Retina (tissue), 1 donor: ENCODE results near the gene RSU1.

Experiments used
- DNase-seq: peaks from one replicate; pipeline ENCODE4 v3.0.0-alpha.2; 2016

Gene RSU1

DNA sequence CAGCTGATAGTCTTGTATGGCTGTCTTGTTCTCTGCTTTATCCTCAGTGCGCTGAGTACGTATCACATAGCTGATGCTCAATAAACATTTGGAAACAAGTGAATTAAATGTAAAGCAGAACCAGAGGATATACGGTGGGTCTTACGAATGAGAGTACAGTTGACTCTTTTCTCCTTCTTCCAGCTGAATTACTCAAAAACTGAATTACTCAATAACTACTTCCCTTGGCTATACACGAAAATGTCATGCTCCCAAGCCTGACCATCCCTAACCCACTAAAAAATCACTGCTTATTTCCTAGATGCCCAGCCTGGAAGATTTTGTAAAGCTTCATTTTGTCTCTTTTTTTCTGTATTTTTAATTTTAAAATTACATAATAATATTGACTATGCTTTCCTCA, 3.2 kb upstream of the RSU1 start:
- no peak for DNase-seq

DNA sequence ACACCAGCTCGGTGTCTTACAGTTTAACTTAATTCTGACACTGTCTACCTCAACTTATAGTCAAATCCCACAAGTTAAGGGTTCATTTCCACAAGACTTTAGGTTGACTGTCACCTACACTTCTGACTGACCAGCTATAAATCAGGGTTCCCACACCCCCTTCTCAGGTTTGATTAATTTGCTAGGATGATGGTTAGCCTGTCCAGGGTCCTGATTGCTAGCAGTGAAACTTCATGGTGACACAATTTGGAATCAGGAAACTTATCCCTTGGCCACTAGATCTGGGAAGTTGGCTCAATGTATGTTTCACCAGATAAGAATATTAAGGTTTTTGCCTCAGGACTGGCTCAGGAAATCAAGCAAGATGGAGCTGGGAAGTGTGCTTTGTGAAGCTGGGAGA, 2.8 kb upstream of the RSU1 start:
- DNase-seq = no peak

DNA sequence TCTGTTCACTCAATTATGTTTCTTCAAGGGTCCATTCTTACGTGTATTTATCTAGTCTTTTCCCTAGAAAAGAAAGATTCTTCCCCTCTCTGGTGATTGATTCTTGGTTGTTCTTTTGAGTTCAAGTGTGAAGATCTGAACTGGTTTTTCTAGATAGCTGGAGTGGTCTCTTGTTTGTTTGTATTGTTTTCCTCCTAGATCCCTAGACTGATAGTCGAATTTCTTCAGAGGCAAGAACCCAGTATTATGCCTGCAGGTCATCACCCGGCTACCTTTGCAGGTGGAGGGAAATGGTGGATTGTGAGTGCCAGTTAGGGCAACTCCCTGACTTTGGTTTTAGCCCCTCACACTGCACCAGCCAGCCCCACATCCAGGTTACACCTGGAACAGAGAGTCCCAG, 2.2 kb upstream of the RSU1 start:
- no peak for DNase-seq

DNA sequence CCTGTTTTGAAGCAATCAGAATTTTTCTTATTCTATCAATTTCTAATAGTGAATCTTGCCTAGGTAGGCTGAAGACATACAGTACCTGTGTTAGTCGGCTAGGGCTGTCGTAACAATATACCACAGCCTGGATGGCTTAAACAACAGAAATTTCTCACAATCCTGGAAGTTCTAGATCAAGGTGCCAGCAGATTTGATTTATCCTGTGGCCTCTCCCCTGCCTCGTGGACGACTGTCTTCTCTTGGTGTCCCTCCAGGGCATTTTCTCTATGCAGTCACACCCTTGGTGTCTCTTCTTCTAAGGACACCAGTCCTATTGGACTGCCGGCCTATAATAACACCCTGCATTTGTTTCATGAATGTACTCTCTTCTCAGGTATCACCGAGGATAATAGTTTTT, 1.8 kb upstream of the RSU1 start:
- no peak for DNase-seq

DNA sequence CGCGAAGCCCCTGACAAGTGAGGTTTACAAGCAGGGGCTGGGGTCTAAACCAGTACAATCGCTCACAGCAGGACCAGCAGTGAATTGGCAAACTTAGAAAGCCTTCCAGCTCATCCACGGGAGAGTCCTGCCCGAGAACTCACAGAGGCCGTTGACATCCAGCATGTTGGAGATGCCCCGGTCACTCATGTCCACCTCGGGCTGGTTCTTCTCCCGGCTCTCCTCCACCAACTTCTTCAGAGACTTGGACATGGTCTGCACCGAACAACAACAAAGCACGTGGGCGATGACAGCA, 447 bp downstream of the RSU1 start:
- no peak for DNase-seq

DNA sequence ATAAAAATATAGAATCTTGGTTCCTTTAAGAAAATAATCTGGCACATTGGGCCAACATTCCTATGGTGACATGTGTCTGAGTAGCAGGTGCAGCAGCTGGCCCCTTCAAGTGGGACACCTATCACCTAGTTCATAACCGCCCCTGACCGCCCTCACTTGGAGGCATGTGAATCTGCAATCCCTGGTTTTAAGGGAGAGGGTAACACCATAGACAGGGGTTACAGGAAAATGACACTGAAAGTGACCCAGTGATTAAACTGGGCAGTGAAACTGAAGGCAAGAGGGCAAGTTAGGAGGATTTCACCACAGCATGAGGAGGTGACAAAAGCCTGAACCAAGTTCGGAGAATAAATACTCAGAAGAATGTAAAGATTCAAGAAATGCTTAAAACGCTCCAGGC, 1.1 kb downstream of the RSU1 start:
- no peak for DNase-seq

DNA sequence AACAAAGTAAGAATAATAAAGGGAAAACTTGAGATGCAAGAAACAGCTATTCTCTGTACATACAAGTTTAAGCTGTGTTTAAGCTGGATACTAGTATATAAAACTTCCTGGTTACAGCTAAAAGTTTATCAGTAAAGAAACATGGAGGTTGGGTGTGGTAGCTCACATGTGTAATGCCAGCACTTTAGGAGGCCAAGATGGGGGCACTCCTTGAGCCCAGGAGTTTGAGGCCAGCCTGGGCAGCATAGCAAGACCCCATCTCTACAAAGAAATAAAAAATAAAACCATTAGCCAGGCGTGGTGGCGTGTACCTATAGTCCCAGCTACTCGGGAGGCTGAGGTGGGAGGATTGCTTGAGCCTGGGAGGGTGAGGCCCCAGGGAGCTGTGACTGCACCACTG, 3.2 kb downstream of the RSU1 start:
- DNase-seq = no peak

DNA sequence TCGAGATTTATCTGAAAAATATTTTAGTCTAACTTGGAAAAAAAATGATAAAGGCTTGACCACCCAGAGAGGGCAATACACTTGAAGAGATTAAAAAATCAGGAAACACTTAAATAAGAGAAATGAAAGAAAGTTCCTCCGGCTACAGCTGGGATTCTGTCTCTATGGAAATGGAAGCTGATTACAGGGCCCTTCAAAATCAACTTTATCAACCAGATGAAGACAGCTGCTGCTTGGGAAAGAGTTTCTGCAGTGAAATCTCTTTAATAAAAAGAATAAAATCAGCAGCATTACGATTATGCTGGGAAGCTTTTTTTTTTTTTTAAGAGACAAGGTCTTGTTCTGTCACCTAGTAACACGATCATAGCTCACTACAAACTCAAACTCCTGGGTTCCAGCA, 4.5 kb downstream of the RSU1 start:
- no peak for DNase-seq

DNA sequence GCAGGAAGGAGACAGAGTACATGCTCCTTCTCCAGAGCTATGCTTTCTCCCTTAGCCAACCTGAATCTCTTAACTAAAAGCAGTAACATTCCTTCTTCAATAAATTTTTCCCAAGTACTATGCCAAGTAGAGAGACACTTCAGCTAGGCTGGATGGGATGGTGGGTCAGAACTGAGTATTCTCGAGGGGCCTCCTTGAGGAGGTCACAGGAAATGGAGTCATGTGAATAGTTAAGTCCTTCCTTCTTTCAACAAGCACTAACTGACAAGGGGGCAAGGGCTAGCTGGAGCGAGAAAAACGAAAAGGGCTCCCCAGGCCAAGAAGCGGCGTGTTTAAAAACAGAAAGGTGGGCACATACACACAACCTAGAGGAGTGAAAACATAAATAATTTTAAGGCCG, 5.5 kb downstream of the RSU1 start:
- no peak for DNase-seq

DNA sequence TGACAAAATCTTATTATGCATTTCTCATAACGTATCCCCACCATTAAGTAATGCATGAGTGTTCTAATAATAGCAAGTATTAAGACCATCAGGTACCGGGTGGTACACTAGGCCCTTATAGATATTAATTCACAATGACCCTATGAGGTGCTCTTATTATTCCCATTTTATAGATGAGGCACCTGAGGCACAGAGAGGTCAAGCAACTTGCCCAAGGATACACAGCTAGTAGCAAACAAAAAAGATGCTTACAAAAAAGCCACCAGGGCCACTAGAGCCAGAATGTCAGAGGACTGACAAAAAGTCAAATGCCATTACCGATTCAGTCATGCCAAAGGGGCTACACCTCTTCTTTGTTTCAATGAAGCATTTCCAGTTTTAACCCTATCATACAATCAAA, 5.9 kb downstream of the RSU1 start:
- no peak for DNase-seq

DNA sequence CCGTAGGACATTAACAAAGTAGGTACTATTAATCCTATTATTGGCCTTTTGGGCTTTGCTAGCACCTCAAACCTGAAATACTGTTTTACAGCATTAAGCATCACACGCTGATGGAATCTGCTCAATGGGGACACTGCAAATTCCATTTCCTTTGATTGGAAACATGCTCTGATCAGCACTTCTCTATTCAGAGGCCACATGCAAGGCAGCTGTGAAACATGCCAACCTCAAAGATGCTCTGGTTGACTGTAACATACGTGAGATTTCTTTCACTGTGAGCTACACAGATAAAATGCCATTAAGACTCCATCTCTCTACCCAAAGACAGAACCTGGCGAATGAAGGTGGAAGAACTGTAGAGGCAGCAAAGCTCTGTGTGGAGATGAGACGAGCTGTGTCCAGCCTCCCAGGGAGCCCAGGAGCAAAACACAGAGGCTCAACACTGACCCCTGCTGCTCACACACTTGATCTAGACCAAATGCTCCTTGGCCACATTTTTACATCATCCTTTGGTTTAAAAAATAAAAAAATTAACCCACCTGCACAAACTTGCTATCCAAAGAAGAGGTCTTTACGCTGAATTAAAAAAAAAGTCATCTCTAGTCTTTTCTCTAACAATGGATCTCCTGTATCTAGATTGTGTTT, 8.0 kb downstream of the RSU1 start:
- DNase-seq = peak; percentile 17

DNA sequence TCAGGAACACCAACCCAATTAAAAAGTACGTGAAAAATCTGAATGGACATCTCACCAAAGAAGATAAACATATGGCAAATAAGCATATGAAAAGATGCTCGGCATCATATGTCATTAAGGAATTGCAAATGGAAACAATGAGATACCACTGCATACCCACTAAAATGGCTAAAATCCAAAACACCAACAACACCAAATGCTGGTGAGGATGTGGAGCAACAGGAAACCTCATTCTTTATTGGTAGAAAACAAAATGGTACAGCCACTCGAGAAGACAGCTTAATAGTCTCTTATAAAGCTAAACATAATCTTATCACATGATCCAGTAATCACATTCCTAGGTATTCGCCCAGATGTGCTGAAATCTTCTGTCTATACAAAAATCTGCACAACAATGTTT, 13.1 kb downstream of the RSU1 start:
- DNase-seq = no peak

DNA sequence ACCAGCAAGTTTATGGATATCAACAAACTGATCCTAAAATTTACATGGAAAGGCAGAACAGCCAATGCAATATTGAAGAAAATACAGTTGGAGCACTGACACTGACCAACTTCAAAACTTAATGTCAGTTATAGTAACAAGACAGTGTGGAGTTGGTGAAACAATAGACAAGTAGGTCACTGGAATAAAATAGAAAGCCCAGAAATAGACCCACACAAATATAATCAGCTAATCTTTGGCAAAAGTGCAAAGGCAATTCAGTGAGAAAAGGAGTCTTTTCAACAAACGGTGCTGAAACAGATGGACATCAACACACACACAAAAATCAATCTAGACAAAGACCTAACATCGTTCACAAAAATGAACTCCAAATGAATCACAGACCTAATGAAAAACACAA, 13.8 kb downstream of the RSU1 start:
- no peak for DNase-seq

DNA sequence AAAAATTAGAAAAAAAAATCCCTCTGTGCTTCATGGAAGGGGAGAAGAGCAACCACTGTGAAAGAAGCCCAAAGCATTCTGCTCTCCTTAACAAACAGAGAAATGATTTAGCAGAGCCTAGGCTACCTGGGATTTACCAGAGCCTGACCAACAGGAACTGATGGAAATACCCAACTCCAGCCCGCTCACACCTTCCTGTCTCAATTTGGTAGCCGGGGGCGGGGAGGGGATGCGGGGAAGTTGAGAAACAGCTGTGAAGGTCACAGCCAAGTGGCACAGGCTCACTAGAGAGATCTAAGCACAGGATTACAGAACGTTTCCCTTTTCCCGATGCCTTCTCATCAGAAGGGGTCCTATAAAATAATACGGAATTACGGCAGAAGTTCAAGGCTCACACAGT, 17.6 kb downstream of the RSU1 start:
- DNase-seq = no peak

DNA sequence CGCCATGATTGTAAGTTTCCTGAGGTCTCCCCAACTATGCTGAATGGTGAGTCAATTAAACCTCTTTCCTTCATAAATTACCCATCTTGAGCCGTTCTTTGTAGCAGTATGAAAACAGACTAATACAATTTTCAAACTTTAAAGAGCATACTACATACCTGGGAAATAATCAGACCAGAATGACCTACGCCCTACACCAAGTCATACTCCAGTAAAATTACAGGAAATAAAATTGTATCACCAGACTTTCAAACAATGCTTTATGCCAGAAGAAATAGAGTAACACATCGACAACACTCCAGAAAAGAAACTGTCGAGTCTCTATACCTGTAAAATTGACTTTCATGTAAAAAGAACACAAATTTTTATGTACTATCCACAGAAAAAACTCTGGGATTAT, 18.7 kb downstream of the RSU1 start:
- DNase-seq = no peak

DNA sequence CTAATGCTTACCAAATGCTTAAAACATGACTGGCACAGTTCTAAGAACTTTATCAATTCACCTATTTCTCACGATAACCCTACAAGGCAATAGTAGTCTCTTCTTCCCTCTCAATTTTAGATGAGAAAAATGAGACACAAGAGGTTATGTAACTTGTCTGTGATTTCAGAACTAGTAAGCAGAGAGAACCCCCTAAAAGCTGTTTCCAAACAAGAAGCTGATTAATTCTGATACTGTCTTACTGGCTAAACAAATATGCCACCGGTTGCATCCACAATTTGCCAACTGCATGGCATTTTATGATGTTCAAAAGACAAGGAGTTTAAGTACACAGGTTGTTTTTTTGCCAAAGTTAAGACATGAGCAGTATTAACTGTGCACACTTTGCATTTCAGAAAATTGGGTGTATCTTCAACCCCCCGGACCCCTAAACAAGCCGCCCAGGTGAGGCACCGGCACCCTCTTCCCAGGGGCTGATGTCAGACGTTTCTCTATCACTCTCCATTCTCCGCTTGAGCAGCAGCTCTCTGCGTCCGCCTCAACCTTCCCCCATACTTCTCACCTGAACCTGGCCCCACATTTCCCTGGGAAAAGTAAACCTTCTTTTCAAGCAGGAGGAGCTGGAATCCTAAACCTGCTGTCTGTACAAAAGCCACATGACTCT, 21.7 kb downstream of the RSU1 start:
- no peak for DNase-seq

DNA sequence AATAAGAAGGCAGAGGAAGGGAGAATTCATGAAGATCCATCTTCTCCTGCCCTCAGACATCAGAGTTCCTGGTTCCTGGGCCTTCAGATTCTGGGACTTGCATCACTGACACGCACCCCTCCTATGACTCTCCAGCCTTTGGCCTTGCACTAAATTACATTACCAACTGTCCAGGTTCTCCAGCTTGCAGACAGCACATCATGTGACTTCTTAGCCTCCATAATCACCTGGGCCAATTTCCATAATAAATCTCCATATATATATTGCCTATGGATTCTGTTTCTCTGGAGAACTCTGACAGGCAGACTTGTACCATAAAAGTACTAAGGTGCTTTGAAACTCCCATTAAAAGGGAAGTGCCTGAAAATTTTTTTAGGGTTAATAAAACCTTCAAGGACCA, 23.2 kb downstream of the RSU1 start:
- no peak for DNase-seq

DNA sequence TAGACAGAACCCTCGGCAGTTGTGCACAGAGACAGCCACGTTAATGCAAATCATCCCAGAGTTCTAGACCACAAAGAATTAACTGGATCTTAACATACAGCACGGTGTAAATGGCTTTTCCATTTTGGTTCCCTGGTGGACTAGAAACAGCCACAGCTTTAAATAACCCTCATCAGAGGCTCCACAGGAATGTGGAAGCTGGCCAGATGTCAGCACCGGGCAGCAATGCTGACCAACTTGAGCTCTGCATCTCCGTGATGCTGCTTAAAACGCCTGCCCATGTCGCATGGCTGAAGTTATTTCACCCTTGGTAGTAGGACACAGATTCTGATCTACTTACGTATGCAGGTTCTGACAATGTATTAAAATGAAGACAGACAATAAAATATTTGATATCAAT, 24.5 kb downstream of the RSU1 start:
- DNase-seq = no peak

DNA sequence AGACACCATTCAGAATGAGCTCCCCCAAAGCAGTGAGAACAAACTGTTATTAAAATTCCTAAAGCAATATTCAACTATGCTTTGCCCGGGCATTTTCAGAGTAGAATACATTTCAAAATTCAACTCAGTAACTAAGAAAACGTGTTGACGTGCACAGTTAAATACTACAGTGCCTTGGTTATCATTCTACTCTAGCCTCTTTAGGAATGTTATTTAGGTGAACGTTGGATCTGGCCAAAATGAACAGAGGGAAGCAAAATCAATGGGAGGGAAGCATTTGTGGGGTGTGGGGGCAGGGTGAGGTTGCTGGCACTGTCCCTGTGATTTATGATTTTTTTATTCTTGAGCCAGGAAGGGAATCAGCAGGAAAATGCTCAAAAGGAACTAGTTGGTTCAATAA, 27.5 kb downstream of the RSU1 start:
- no peak for DNase-seq

DNA sequence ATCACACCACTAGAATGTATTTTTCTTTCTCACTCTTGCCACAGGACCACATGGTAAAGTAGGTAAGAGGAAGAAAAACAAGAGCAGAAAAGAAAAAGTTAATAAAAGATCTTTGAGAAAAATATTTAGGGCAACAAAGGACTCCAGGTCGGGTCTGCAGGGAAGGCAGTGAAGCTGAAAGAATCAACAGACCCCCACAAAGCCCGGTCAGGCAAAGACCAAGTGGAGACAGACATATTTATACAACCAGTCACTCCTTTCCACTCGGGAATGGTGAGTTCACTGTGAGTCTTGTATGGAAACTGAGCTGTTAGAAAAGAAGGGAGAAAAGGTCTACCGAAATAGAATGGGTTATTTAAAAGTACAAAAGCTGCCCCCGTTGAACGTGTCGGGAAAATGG, 28.0 kb downstream of the RSU1 start:
- no peak for DNase-seq

DNA sequence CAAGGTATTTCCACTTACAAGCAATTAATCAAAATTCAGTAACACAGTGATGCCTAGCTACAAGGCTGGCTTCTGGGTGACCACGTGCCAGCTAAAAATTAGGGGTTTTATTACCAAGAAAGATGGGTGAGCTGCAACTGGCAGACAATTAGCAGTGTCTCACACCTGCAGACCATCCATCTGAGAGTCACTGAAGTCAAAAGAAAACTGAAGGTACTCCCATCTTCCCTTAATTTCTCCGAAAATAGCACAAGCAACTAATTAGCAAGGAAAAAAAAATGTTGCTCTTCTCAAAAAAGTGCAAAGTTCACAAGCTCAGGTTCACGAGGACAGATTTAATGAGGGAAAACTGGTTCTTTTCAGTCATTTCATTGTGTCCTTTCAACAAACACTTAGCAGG, 28.4 kb downstream of the RSU1 start:
- DNase-seq = no peak

DNA sequence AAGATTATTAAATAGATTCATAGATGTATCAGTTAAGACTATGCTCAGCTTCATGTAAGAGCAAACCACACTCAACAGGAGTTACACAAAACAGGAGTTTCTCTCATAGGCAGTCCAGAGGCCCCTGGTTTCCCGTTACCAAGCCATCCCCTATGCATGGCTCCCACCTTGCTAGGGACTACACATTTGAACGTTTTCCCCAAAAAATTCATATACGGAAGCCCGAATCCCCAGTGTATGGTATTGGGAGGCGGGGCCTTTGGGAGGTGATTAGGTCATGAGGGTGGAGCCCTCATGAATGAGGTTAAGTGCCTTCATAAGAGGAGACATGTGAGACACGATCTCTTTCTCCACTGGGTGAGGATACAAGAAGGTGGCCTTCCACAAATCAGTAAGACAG, 29.1 kb downstream of the RSU1 start:
- no peak for DNase-seq

DNA sequence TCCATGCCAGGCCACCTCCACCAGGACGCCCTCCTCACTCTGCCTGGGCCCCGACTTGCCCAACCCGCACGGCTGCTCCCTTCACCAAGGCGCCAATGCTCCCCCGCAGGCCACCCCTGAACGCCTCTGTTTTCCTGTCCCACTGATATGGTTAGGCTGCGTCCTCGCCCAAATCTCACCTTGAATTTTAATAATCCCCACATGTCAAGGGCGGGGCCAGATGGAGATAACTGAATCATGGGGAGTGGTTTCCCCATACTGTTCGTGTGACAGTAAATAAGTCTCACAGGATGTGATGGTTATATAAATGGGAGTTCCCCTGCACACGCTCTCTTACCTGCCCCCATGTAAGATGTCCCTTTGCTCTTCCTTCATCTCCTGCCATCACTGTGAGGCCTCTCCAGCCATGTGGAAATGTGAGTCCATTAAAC, 29.8 kb downstream of the RSU1 start:
- DNase-seq = no peak

DNA sequence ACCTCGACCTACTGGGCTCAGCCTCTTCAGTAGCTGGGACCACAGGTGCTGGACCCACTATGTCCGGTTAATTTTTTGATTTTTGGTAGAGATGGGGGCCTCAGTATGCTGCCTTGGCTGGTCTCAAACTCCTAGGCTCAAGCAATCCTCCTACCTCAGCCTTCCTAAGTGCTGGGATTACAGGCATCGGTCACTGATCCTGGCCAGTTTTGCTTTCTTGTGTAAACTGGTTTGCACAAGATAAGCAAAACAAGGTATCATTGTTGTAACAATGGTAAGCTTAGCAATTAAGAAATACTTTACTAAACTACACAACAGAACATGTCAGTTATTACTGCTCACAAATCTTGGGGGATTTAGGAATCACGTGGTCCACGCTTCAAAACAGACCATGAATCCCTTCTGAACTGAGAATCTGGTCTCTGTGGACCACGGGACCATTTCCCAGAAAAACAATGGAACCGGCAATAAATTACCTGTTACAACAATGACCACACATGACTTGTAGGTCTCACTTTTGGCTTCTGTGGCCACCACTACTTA, 36.8 kb downstream of the RSU1 start:
- DNase-seq = no peak

DNA sequence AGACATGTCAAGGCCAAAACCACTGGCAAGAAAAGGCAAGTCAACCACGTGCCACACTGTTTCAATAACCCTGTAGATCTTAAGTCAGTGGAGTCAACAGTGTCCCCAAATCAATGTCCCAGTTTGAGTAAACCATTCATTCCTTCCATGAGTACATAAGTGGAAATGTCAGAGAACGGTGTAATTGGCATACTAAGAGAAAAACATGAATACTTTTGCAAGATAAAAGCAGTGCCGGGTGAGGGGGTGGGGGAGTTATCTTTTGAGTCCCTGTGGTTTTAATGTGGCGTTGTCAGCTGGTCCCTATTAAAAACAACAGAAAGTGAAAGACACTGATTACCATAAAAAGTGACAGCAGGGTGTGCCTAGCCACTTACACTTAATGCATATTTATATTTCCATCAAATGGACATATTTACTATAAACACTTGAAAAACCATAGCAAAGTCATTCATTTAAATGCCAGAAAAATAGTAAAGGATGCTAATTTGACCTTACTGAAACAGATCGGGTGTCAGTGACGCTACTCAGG, 37.8 kb downstream of the RSU1 start:
- DNase-seq = no peak
